Activated CD8-positive, alpha-beta memory T cell treated with anti-CD3 and anti-CD28 coated beads for 36 hours (primary cell): ENCODE data around the gene NEK4. TPM values are rescaled to one million over a fixed set of nuclear protein-coding genes. Genes with fewer than 3 reads are reported as not detected.
"Not testable (repeated sequence)": the region's sequence is repeated elsewhere in the genome, so short reads cannot be mapped to it uniquely, and the experiment has no call there.

Source experiments
- CTCF ChIA-PET: fragments of 350-600 bp; sonication (Branson Sonifier 250); formaldehyde crosslinking; loops from one replicate; lab custom pipeline; 2021; ENCODE audit warnings: antibody characterized with exemption; lab: Charles Lee
- POLR2A ChIA-PET: fragments of 350-600 bp; sonication (Branson Sonifier 250); formaldehyde crosslinking; loops from one replicate; lab custom pipeline; 2021; ENCODE audit warnings: antibody characterized with exemption; lab: Charles Lee
- total RNA-seq, 2 experiments: library from RNA; stranded (reverse); gene quantifications; one replicate each; pipeline ENCODE4 v1.2.3, GENCODE V29; 2021

NEK4 gene
- total RNA-seq, 2 experiments from 2014 or later = 32.4 to 33.4 TPM

- POLR2A ChIA-PET = interaction anchor here (1.0 kb wide), 1 partner anchor 11 kb away, joined by 3 read pairs; no protein-coding TSS in a partner anchor
- CTCF ChIA-PET = no interaction called here
These were observed 11.9 kb upstream of the NEK4 start for GRCh38 chr3:52782412-52783210.

GRCh38 chr3:52781741-52782140, 11.0 kb upstream of the NEK4 start:
- ChIA-PET CTCF (no interaction called here), POLR2A (interaction anchor here (1.0 kb wide), 1 partner anchor 11 kb away, joined by 3 read pairs; no protein-coding TSS in a partner anchor)

- POLR2A ChIA-PET = no interaction called here
- CTCF ChIA-PET = interaction anchor here (0.5 kb wide), 1 partner anchor 413 kb away, joined by 3 read pairs; no protein-coding TSS in a partner anchor
These were observed 9.3 kb upstream of the NEK4 start for GRCh38 chr3:52779837-52780585.

GRCh38 chr3:52779011-52779836, 8.5 kb upstream of the NEK4 start:
- POLR2A ChIA-PET = interaction anchor here (0.6 kb wide), 1 partner anchor 329 kb away, joined by 3 read pairs; no protein-coding TSS in a partner anchor
- CTCF ChIA-PET = interaction anchor here (0.5 to 0.6 kb wide), 2 partner anchors 31 to 413 kb away, joined by 3 read pairs; no protein-coding TSS in a partner anchor

GRCh38 chr3:52777959-52778805, 7.4 kb upstream of the NEK4 start:
- ChIA-PET POLR2A (no interaction called here), CTCF (interaction anchor here (0.6 kb wide), 1 partner anchor 30 kb away, joined by 3 read pairs; no protein-coding TSS in a partner anchor)

GRCh38 chr3:52777127-52777958, 6.6 kb upstream of the NEK4 start, which contains the start of gene ITIH1:
TSS of gene ITIH1 (plus strand) at chr3:52777599. CDS start at chr3:52777616, 17 bp downstream.
- CTCF ChIA-PET = no interaction called here

GRCh38 chr3:52776486-52776885, 5.7 kb upstream of the NEK4 start:
- CTCF ChIA-PET, POLR2A ChIA-PET: not testable (repeated sequence)

More at GRCh38 chr3:52777127-52777958, 6.6 kb upstream of the NEK4 start, which contains the start of gene ITIH1:
- POLR2A ChIA-PET = interaction anchor here (0.6 kb wide), 1 partner anchor 124 kb away, joined by 4 read pairs; no protein-coding TSS in a partner anchor

- CTCF ChIA-PET = no interaction called here
- POLR2A ChIA-PET = no interaction called here
These were observed 5.1 kb upstream of the NEK4 start for GRCh38 chr3:52775877-52776276.

GRCh38 chr3:52774901-52775864, 4.4 kb upstream of the NEK4 start:
- ChIA-PET CTCF (no interaction called here), POLR2A (no interaction called here)

- ChIA-PET POLR2A (no interaction called here), CTCF (no interaction called here)
These were observed 3.5 kb upstream of the NEK4 start for GRCh38 chr3:52774066-52774713.

- POLR2A ChIA-PET = no interaction called here
- CTCF ChIA-PET = no interaction called here
These were observed 2.8 kb upstream of the NEK4 start for GRCh38 chr3:52773361-52774065.

- POLR2A ChIA-PET = interaction anchor here (0.6 kb wide), 3 partner anchors 10 to 360 kb away, joined by 3 to 6 read pairs (median 4); no protein-coding TSS in a partner anchor
- CTCF ChIA-PET = interaction anchor here (0.6 to 1.7 kb wide), 3 partner anchors 27 to 289 kb away, joined by 3 to 6 read pairs (median 4); no protein-coding TSS in a partner anchor
These were observed 962 bp upstream of the NEK4 start for GRCh38 chr3:52771702-52772101.

GRCh38 chr3:52771334-52771681, 568 bp upstream of the NEK4 start:
- CTCF ChIA-PET = interaction anchor here (0.6 to 1.7 kb wide), 3 partner anchors 28 to 289 kb away, joined by 3 to 6 read pairs (median 4); no protein-coding TSS in a partner anchor
- POLR2A ChIA-PET = interaction anchor here (0.6 kb wide), 3 partner anchors 11 to 360 kb away, joined by 3 to 6 read pairs (median 4); no protein-coding TSS in a partner anchor

- POLR2A ChIA-PET = interaction anchor here (0.6 to 1.0 kb wide), 3 partner anchors 24 to 282 kb away, joined by 3 read pairs; partner anchors contain the start of gene SPCS1
These were observed 819 bp downstream of the NEK4 start for GRCh38 chr3:52769786-52770455.

More at GRCh38 chr3:52769786-52770455, 819 bp downstream of the NEK4 start:
- CTCF ChIA-PET = no interaction called here
